ENCODE data around the gene INAFM1.

The INAFM1 gene

GRCh38 chr19:47274071-47274890 is at the start of gene INAFM1:
Gene INAFM1, plus strand, starts transcription at chr19:47274885. Its CDS starts 35 bp downstream, at chr19:47274920.
- DNase-seq, result peak; percentile 93

- DNase-seq, result peak; percentile 91
These were observed 48.8 kb upstream of the INAFM1 start for GRCh38 chr19:47225746-47226425.

GRCh38 chr19:47226426-47227351 is 48.0 kb upstream of the INAFM1 start:
- DNase-seq, result peak; percentile 39

- DNase-seq, result no peak
These were observed 47.1 kb upstream of the INAFM1 start for GRCh38 chr19:47227352-47228167.

- DNase-seq, result no peak
These were observed 46.3 kb upstream of the INAFM1 start for GRCh38 chr19:47228168-47228936.

GRCh38 chr19:47228937-47229675 is 45.6 kb upstream of the INAFM1 start:
- peak; percentile 23 for DNase-seq

- DNase-seq, result no peak
These were observed 45.0 kb upstream of the INAFM1 start for GRCh38 chr19:47229676-47230053.

GRCh38 chr19:47230054-47230920 is 44.4 kb upstream of the INAFM1 start:
- peak; percentile 43 for DNase-seq

- no peak for DNase-seq
These were observed 43.8 kb upstream of the INAFM1 start, which contains the start of gene BBC3 for GRCh38 chr19:47230921-47231214. Gene BBC3, minus strand, starts transcription at chr19:47231199. Its CDS starts 2,768 bp downstream, at chr19:47228431.

- DNase-seq, result peak; percentile 82
These were observed 43.2 kb upstream of the INAFM1 start for GRCh38 chr19:47231215-47232054.

- DNase-seq, result no peak
These were observed 42.1 kb upstream of the INAFM1 start for GRCh38 chr19:47232422-47233211.

- DNase-seq, result no peak
These were observed 38.5 kb upstream of the INAFM1 start for GRCh38 chr19:47236072-47236675.

- DNase-seq, result no peak
These were observed 35.5 kb upstream of the INAFM1 start for GRCh38 chr19:47239152-47239551.

GRCh38 chr19:47239610-47240296 is 34.9 kb upstream of the INAFM1 start:
- peak; percentile 83 for DNase-seq

GRCh38 chr19:47240556-47240955 is 34.1 kb upstream of the INAFM1 start:
- DNase-seq, result no peak

- DNase-seq, result peak; percentile 55
These were observed 33.4 kb upstream of the INAFM1 start for GRCh38 chr19:47240996-47241918.

Data from midbrain (tissue), 1 donor.